ENCODE data around the gene STUM. TPM values are rescaled to one million over a fixed set of nuclear protein-coding genes. Genes with fewer than 3 reads are reported as not detected.

The STUM gene
- total RNA-seq, 1 experiment from 2014 or later: not detected

- no peaks in the 10 kb centered on the region for H3K4me1 Mint-ChIP-seq (ENCODE audit: low read depth, unreplicated experiment)
- DNase-seq: no peak
- peaks cover 2% of the 10 kb centered on the region for H3K9me3 Mint-ChIP-seq (ENCODE audit: low read depth, unreplicated experiment)
- H3K4me3 Mint-ChIP-seq (ENCODE audit: low read depth, unreplicated experiment): no peak overlapping the region
- no peak for TF ChIP-seq CTCF (IDR thresholded peaks at IDR 0.05; ENCODE audit: unreplicated experiment)
- intact Hi-C loops (cut with micrococcal nuclease; ENCODE audit: unreplicated experiment): no loop called here
- peaks cover 99% of the 10 kb centered on the region for H3K27me3 Mint-ChIP-seq (ENCODE audit: unreplicated experiment)
- CTCF ChIA-PET: no interaction called here
- H3K27ac Mint-ChIP-seq (ENCODE audit: unreplicated experiment): no peak overlapping the region
- BruUV-seq (replicated peaks): no TSS peak
- H3K36me3 Mint-ChIP-seq (ENCODE audit: insufficient read depth, unreplicated experiment): no peaks in the 10 kb centered on the region
Measured at GRCh38 chr1:226599636-226600238, 51.2 kb downstream of the STUM start.

GRCh38 chr1:226600254-226600653, 51.7 kb downstream of the STUM start:
- no peaks in the 10 kb centered on the region for H3K4me1 Mint-ChIP-seq (ENCODE audit: low read depth, unreplicated experiment)
- no peak for TF ChIP-seq CTCF (IDR thresholded peaks at IDR 0.05; ENCODE audit: unreplicated experiment)
- no TSS peak for BruUV-seq (replicated peaks)
- H3K27me3 Mint-ChIP-seq (ENCODE audit: unreplicated experiment): peaks cover 99% of the 10 kb centered on the region
- H3K9me3 Mint-ChIP-seq (ENCODE audit: low read depth, unreplicated experiment): peaks cover 2% of the 10 kb centered on the region
- no peak for DNase-seq
- no peak overlapping the region for H3K27ac Mint-ChIP-seq (ENCODE audit: unreplicated experiment)
- H3K4me3 Mint-ChIP-seq (ENCODE audit: low read depth, unreplicated experiment): no peak overlapping the region
- no peaks in the 10 kb centered on the region for H3K36me3 Mint-ChIP-seq (ENCODE audit: insufficient read depth, unreplicated experiment)
- intact Hi-C loops (cut with micrococcal nuclease; ENCODE audit: unreplicated experiment): no loop called here
- CTCF ChIA-PET: no interaction called here

- H3K27me3 Mint-ChIP-seq (ENCODE audit: unreplicated experiment): peaks cover 96% of the 10 kb centered on the region
- DNase-seq: no peak
- H3K4me1 Mint-ChIP-seq (ENCODE audit: low read depth, unreplicated experiment): no peaks in the 10 kb centered on the region
- BruUV-seq (replicated peaks): no TSS peak
- TF ChIP-seq CTCF (IDR thresholded peaks at IDR 0.05; ENCODE audit: unreplicated experiment): no peak
- no peaks in the 10 kb centered on the region for H3K36me3 Mint-ChIP-seq (ENCODE audit: insufficient read depth, unreplicated experiment)
- intact Hi-C loops (cut with micrococcal nuclease; ENCODE audit: unreplicated experiment): no loop called here
- H3K27ac Mint-ChIP-seq (ENCODE audit: unreplicated experiment): no peak overlapping the region
- CTCF ChIA-PET: no interaction called here
- H3K9me3 Mint-ChIP-seq (ENCODE audit: low read depth, unreplicated experiment): no peaks in the 10 kb centered on the region
- no peak overlapping the region for H3K4me3 Mint-ChIP-seq (ENCODE audit: low read depth, unreplicated experiment)
Measured at GRCh38 chr1:226601456-226601855, 52.9 kb downstream of the STUM start.

GRCh38 chr1:226602186-226603021, 53.8 kb downstream of the STUM start:
- H3K4me1 Mint-ChIP-seq (ENCODE audit: low read depth, unreplicated experiment): no peaks in the 10 kb centered on the region
- no peak overlapping the region for H3K27ac Mint-ChIP-seq (ENCODE audit: unreplicated experiment)
- no peak for DNase-seq
- no peaks in the 10 kb centered on the region for H3K36me3 Mint-ChIP-seq (ENCODE audit: insufficient read depth, unreplicated experiment)
- intact Hi-C loops (cut with micrococcal nuclease; ENCODE audit: unreplicated experiment): no loop called here
- BruUV-seq (replicated peaks): no TSS peak
- CTCF ChIA-PET: interaction anchor here (1.4 kb wide), 1 partner anchor 15 kb away, joined by 3 read pairs; no protein-coding TSS in a partner anchor
- H3K9me3 Mint-ChIP-seq (ENCODE audit: low read depth, unreplicated experiment): no peaks in the 10 kb centered on the region
- no peak for TF ChIP-seq CTCF (IDR thresholded peaks at IDR 0.05; ENCODE audit: unreplicated experiment)
- H3K27me3 Mint-ChIP-seq (ENCODE audit: unreplicated experiment): peaks cover 93% of the 10 kb centered on the region
- H3K4me3 Mint-ChIP-seq (ENCODE audit: low read depth, unreplicated experiment): no peak overlapping the region

Data from Calu3 (cell line).